Activated naive CD4-positive, alpha-beta T cell treated with anti-CD3 and anti-CD28 coated beads, Interleukin-2, amount 50 U/mL, for 72 hours (primary cell): Measurements from ENCODE around the gene BTBD7. TPM values are rescaled to one million over a fixed set of nuclear protein-coding genes. Genes with fewer than 3 reads are reported as not detected.

Experiments used
- ATAC-seq, 2 donors: fragments of 150-1000 bp; cut with Tn5 transposase; 2 replicates each; pipeline ENCODE4 v1.10.0; 2021; ENCODE audit warnings: mild to moderate bottlenecking in 2 of 2, moderate library complexity in 2 of 2
- DNase-seq, 2 donors: peaks; one replicate each; pipeline ENCODE4 v3.0.0; 2021 to 2022; ENCODE audit warnings: low spot score in 2 of 2
- H3K27ac Mint-ChIP-seq, 2 donors: one replicate each; pipeline ENCODE4 v1.8.0; 2022; ENCODE audit warnings: mild to moderate bottlenecking in 2 of 2, mixed read lengths in 2 of 2
- H3K36me3 Mint-ChIP-seq, 2 donors: one replicate each; pipeline ENCODE4 v1.8.0; 2022; ENCODE audit warnings: mixed read lengths in 2 of 2
- H3K9me3 Mint-ChIP-seq, 2 donors: one replicate each; pipeline ENCODE4 v1.8.0; 2022; ENCODE audit warnings: mixed read lengths in 2 of 2
- total RNA-seq, 2 donors: library from RNA; stranded (reverse); gene quantifications; one replicate each; pipeline ENCODE4 v1.2.3, GENCODE V29; 2022

Gene BTBD7
- total RNA-seq, 2 donors from 2014 or later: 9.7 to 16.5 TPM

DNA sequence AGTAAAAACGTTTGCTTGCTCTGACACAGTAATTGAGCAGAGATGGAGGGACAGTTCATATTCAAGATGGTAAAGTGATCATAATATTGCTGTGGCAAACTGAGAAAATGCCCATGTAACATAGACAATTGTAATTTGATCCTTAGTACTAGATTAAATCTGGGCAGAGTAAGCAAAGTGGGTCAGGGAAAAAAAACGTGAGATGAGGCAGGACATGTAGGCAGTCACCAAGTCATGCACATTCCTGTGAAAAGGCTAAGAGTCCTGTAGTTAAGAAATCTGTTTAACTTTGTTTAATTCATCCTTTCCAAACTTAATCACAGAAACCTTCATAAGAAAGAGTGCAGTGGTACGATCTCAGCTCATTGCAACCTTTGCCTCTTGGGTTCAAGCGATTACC is 16.1 kb downstream of the BTBD7 start:
- no peak for ATAC-seq
- H3K27ac Mint-ChIP-seq: no peak overlapping the region
- no peaks in the 10 kb centered on the region for H3K9me3 Mint-ChIP-seq
- no peak for DNase-seq
- H3K36me3 Mint-ChIP-seq: peaks cover 0 to 4% of the 10 kb centered on the region in 2 donors

DNA sequence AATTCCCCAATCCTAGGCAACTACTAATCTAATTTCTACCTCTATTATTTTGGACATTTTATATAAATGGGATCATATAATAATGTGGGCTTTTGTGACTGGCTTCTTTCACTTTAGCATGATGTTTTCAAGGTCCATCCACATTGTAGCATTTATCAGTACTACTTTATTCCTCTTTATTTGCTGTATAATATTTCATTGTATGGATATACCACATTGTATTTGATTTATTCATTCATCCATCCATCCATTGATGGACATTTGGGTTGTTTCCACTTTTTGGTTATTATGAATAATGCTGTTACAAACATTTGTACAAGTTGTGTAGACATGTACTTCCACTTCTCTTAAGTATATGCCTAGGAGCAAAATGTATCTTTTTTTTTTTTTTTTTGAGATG is 17.3 kb downstream of the BTBD7 start:
- H3K9me3 Mint-ChIP-seq: no peaks in the 10 kb centered on the region
- DNase-seq: no peak
- H3K27ac Mint-ChIP-seq: no peak overlapping the region
- no peak for ATAC-seq
- H3K36me3 Mint-ChIP-seq: peaks cover 0 to 4% of the 10 kb centered on the region in 2 donors

DNA sequence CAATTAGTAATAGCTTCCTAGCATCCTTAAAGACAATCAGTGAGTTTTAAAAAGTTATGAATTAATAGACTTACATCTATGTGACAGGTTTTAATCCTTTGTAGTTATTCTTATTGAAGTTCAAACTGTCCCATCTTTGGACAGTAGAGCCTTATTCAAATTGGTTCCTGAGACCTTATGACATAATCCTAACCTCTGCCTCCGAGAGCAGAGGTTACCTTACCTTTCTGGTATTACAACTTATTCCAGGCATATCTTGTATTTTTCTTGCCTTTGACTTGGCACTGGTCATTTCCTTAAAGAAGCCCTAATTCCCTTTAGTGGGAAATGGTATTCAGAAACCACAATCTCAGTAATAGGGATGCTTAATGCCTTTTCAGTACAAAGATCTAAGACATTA is 21.8 kb downstream of the BTBD7 start:
- Mint-ChIP-seq H3K9me3 (no peaks in the 10 kb centered on the region), H3K36me3 (no peaks in the 10 kb centered on the region), H3K27ac (no peak overlapping the region)
- ATAC-seq (no peak), DNase-seq (no peak)

DNA sequence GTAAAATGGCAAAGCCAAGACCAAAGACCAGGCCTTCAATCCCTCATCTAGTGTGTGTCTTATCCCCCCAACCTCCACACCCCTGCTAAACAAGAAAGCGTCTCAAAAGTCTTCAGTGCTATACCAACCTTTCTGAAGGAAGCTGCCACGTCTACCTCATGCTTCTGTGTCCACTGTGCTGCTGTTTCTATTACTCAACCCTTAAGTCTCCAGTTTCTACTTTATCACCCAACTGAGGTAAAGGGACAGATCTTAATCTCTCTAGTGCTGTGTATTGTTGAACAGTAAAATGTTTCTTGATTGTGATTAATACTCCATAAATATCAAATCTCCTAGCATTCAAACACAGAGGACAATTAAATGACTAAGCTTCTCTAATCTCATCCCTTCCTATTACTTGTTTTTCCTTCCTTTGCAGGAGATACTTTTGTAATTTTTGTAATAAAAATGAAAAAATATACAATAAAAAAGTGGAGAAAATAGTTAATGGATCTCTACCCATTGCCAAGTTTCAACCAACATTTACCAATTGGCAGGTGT is 23.3 kb downstream of the BTBD7 start:
- ATAC-seq: no peak
- no peaks in the 10 kb centered on the region for H3K9me3 Mint-ChIP-seq
- H3K27ac Mint-ChIP-seq: no peak overlapping the region
- H3K36me3 Mint-ChIP-seq: no peaks in the 10 kb centered on the region
- no peak for DNase-seq

DNA sequence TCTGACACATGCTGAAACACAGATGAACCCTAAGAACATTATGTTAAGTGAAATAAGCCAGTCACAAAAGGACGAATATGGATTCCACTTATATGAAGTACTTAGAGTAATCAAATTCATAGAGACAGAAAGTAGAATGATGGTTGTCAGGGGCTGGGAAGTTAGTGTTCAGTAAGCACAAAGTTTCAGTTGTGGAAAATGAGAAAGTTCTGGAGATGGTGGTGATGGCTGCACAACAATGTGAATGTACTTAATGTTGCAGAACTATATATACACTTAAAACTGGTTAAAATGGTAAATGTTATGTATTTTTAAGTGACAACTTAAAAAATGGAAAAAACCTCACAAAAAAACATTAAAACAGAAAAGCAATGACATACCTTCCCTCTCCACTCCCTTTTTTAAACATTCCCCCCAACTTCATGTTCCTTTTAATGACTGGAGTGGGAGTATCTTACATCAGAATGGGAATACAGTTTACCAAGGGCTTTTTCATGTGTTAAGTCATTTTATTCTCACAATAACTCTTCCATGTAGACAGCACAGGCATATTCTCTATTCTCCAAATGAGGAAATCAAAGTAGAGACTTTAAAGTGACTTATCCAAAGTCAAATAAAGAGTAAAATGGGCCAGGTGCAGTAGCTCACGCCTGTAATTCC is 24.0 kb downstream of the BTBD7 start:
- Mint-ChIP-seq H3K27ac (no peak overlapping the region), H3K36me3 (no peaks in the 10 kb centered on the region)

DNA sequence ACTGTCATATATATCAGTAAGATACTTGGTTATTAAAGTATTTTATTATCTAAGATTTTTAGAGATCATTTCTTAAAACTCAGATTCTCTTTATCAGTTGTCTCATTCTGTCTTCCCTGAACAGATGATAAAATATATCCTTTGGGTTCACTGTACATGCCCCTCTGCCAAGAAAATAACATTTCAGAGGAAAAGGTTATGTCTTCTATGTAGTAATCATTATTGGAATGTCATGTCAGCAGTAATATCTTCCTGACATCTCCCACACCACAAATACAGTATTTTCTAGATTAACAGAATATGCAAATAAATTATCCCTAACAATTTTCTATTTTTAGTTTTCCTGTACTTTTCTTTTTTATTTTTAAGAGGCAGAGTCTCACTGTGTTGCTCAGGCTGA is 26.0 kb downstream of the BTBD7 start:
- ATAC-seq (no peak), DNase-seq (no peak)
- no peaks in the 10 kb centered on the region for H3K9me3 Mint-ChIP-seq
- peak overlapping the region in 1 of 2 donors; percentile 51 for H3K27ac Mint-ChIP-seq
- no peaks in the 10 kb centered on the region for H3K36me3 Mint-ChIP-seq

More for the DNA sequence above, 24.0 kb downstream of the BTBD7 start:
- no peak for ATAC-seq
- H3K9me3 Mint-ChIP-seq: no peaks in the 10 kb centered on the region
- no peak for DNase-seq

DNA sequence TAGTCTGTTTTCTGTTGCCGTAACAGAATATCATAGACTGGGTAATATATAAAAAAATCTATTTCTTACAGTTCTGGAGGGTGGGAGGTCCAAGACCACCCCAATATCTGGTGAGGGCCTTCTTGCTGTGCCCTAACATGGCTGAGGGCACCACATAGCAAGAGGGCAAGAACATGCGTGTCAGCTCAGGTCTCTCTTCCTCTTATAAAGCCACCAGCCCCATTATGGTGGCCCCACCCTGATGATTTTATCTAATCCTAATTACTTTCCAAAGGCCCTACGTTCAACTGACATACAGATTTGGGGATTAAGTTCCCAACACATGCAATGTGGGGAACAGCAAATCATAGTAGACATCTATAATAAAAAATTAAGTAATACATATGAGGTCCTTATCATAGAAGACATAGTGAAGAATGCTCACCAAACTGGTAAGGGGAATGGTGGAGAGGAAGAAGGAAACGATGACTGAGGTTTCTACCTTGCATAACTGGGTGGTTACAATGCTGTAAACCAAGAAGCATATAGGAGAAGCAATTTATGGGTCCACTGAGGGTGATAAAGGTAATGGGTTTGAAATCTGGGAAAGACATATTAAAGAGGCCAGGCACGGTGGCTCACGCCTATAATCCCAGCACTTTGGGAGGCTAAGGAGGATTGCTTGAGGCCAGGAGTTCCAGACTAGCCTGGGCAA is 27.0 kb downstream of the BTBD7 start:
- ATAC-seq (no peak), DNase-seq (no peak)
- Mint-ChIP-seq H3K27ac (peak overlapping the region in 1 of 2 donors; percentile 23), H3K36me3 (no peaks in the 10 kb centered on the region), H3K9me3 (no peaks in the 10 kb centered on the region)

DNA sequence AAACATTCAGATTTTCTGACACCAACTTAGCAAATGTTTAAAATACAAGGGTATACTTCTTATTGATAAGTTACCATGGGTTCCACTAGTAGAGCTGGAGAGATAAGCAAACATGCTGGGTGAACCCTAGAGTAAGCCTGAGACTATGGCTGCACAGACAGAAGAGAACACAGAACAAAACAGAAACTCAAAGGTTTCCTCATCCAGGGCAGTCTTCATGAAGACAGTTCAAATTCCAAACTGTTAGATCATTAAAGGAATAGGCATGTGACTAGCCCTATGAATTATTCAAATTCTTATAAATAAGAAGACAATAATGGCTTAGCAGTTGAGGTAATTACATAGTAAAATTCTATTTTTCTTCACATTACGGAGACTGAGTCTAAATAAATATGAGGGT is 28.1 kb downstream of the BTBD7 start:
- peak overlapping the region in 1 of 2 donors; percentile 7 for H3K27ac Mint-ChIP-seq
- ATAC-seq (no peak), DNase-seq (no peak)
- H3K9me3 Mint-ChIP-seq: no peaks in the 10 kb centered on the region
- no peaks in the 10 kb centered on the region for H3K36me3 Mint-ChIP-seq

DNA sequence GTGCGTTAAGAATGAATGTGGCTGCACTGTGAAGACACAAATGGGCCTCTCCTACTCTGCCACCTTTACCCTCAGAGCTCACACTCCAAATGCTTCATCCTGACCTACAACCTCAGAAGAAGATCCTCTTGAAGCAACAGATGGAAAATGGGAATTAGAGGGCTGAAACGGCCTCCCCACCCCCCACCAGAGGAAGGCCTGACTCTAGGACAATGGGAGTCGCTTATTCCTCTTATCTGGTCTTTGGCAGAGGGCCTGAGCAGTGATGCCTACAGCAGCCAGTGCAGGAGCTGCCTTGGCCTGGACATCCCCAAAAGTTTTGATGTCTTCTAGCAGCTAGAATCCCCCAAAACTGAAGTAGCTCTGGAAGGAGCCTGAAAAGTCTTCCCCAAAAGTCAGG is 29.2 kb downstream of the BTBD7 start:
- Mint-ChIP-seq H3K9me3 (no peaks in the 10 kb centered on the region), H3K36me3 (no peaks in the 10 kb centered on the region), H3K27ac (peak overlapping the region in 1 of 2 donors; percentile 44)
- ATAC-seq (no peak), DNase-seq (no peak)

DNA sequence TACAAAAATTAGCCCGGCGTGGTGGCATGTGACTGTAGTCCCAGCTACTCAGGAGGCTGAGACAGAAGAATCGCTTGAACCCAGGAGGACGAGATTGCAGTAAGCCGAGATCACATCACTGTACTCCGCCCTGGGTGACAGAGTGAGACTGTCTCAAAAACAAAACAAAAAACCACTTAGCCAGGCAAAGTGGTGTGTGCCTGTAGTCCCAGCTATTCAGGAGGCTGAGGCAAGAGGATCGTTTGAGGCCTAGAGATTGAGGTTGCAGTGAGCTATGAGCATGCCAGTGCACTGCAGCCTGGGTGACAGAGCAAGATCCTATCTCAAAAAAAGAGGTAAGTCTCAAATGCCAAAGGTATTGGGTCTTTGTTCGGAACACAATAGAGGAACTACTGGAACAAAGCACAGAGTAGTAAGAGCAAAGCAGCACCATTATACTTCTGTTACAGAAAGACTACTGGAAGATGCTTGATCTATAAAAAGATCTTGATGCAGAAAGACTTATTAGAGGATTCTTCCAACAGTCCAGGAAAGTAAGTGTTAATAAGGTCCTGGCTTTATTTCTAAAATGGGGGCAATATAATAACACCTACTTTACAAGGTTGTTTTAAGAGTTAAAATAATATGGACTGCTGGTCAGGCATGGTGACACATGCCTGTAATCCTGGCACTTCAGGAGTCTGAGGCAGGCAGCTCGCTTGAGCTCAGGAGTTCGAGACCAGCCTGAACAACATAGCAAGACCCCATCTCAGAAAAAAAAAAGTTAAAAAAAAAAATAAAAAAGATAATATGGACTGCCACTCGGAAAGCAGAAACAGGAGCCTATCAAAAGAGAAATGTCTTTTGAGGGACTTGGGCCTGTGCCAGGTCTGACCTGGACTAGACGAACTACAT is 29.9 kb downstream of the BTBD7 start:
- Mint-ChIP-seq H3K9me3 (no peaks in the 10 kb centered on the region), H3K27ac (no peak overlapping the region)

DNA sequence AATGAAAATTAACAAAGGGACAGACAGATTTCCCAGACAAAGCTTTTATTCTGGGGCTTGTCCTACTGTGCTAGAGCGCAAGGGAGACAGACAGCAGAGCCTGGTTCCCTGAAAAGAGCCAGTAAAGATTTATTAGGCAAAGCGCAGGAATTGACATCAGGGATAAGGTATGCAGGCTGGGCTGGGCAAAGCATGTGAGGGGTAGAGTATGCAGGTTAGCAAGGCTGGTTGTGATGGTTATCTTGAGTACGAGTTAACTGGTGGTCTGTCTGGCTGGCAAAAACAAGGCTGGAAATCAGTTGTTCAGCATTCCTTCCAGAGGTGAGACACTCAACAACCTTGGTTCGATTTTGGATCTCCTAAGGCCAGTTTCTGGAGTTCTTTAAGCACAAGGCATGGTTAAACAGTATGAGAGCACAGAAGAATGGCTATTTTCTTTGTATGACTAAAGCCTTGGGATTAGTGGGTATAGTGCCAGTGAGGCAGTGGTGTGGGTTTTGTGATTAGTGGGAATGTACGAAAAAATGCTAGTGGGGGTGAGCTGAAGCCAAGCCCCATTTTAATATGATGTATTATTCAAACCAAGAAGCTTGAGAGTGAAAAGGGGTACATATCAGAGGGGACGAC is 30.9 kb downstream of the BTBD7 start:
- H3K36me3 Mint-ChIP-seq: no peaks in the 10 kb centered on the region
- no peak overlapping the region for H3K27ac Mint-ChIP-seq
- no peak for DNase-seq
- H3K9me3 Mint-ChIP-seq: no peaks in the 10 kb centered on the region
- ATAC-seq: no peak

More for the DNA sequence above, 29.9 kb downstream of the BTBD7 start:
- ATAC-seq (no peak), DNase-seq (no peak)
- H3K36me3 Mint-ChIP-seq: no peaks in the 10 kb centered on the region

DNA sequence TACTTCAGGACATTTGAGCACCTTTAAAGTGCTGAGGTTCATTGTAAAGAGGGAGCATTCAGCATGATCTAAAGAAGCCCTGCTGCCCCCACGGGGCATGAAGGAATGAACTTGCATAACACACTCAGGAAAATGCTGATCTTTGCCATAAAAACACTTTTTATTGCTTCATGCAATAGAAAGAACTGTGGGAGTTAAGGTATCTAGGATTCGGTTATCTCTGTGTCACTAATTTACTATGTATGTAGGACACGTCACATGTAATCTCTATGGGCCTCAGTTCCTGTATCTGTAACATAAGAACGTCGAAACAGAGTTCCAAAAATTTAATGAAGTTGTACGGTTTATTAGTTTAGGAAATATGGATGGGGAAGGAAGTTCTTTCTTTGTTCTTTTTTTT is 33.0 kb downstream of the BTBD7 start:
- no peak for ATAC-seq
- Mint-ChIP-seq H3K9me3 (no peaks in the 10 kb centered on the region), H3K36me3 (no peaks in the 10 kb centered on the region), H3K27ac (no peak overlapping the region)
- DNase-seq: no peak

DNA sequence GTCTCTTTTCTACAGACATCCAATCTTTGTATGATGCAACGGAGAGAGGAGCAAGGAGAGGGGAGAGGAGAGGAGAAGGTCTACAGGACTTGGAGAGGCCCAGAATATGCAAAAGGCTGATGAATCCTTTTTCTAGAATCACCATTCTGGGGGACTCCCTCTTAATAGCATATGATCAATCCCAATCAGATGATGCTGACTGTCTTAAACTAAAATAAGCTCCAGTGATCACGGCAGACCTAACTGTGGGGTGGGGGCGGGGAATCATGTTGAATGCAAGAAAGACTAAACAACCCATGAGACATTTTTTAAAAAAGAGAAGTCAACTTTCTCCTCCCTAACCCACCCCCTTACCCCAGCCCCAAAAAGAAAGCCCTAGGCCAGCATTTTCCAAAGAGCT is 33.4 kb downstream of the BTBD7 start:
- ATAC-seq (no peak), DNase-seq (no peak)
- peaks cover under 1 to 3% of the 10 kb centered on the region in 2 donors for H3K36me3 Mint-ChIP-seq
- no peak overlapping the region for H3K27ac Mint-ChIP-seq
- H3K9me3 Mint-ChIP-seq: no peaks in the 10 kb centered on the region

DNA sequence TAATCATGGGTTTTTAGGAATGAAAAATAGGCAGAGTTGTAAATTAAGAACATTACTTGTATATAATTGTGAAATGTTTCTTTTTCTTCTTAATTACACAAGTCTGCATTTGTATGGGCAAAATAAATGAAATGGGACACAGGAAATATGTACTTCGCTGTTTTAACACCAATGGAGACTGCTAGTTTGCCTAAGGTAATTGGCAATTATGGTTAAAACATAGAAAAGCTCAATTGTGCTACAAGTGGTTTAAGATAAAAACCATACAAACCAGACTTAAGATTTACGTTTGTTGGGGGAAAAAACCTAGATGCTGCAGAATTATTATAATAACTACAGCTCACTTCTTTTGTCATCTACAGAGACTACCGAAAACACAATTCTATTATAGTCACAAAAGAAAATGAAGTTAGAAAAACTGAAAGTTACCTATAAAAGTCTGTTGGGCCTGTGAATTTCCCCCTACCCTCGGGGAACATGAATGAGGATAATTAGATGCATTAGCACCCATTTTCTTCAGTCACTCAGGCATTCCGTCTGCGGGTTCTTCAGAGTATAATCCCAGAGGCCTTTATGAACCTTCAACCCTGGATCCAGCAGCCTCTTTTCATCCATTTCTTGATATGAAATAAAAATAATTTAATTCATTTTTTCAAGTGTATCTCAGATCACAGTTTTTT is 37.2 kb downstream of the BTBD7 start:
- DNase-seq (no peak), ATAC-seq (no peak)
- H3K27ac Mint-ChIP-seq: no peak overlapping the region
- H3K36me3 Mint-ChIP-seq: peaks cover 5 to 7% of the 10 kb centered on the region in 2 donors
- no peaks in the 10 kb centered on the region for H3K9me3 Mint-ChIP-seq

DNA sequence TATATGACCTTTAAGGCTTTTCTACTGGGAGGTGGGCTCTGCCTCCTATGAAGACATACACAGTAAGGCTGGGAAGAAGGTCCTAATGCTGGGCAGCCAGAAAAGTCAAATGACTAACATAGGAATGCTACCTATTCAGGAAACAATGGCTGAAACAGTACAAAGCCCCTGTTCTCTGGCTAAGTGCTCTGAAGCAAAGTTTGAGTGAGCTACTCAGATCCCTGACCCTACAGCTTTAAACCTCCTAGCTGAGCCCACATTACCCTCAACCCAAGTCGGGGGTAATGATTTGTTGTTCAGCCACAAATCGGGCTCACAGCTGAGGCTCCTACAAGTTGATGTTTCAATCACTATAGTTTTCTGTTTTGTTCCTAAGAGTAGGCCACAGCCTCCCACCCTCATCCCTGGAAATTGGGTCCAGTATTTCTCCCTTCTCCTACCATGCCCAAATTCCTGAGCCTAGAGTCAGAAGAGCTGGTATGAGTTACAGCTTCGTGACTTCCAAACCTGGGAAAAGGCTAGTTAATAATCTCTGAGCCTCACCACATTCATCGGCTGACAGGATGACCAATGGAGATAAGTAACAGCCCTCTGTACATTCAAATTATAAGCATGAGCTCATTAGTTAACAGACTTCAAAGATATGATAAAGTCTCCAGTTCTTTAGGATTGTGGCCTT is 46.5 kb downstream of the BTBD7 start:
- ATAC-seq: no peak
- no peak overlapping the region for H3K27ac Mint-ChIP-seq
- H3K9me3 Mint-ChIP-seq: no peaks in the 10 kb centered on the region
- no peaks in the 10 kb centered on the region for H3K36me3 Mint-ChIP-seq
- no peak for DNase-seq

DNA sequence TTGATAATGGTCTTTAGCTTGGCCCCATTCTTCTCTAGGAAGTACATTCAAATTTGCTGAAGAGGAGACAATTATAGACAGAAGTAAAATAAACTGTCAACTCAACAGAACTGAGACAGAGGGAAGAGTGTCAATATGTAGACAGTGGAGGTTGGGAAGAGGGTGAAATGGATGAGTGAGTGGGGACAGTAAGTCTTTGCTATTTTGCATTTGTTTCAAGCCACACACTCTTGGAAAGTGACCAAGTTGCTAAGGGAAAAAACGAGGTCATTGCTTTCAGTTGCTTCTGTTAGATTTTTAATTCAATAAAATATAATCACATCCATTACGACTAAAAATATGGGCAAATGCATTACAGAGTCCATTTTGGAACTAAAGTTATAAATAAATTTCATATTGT is 47.8 kb downstream of the BTBD7 start:
- no peak overlapping the region for H3K27ac Mint-ChIP-seq
- no peaks in the 10 kb centered on the region for H3K36me3 Mint-ChIP-seq
- no peak for ATAC-seq

More for the DNA sequence above, 47.8 kb downstream of the BTBD7 start:
- H3K9me3 Mint-ChIP-seq: no peaks in the 10 kb centered on the region
- no peak for DNase-seq
